Dendritic cell treated with granulocyte-macrophage colony-stimulating factor and Interleukin-4, amounts not matched to agents 40 ng/mL and 50 ng/mL, for 4 days (primary cell): Measurements from ENCODE around the gene REC8.
"Not testable (repeated sequence)": the region's sequence is repeated elsewhere in the genome, so short reads cannot be mapped to it uniquely, and the experiment has no call there.

ENCODE experiments used
- H3K27ac Mint-ChIP-seq: one replicate; pipeline ENCODE4 v1.8.0; 2022; ENCODE audit warnings: mild to moderate bottlenecking, mixed read lengths
- H3K27me3 Mint-ChIP-seq: one replicate; pipeline ENCODE4 v1.8.0; 2022; ENCODE audit warnings: mild to moderate bottlenecking, mixed read lengths
- H3K36me3 Mint-ChIP-seq: one replicate; pipeline ENCODE4 v1.8.0; 2022; ENCODE audit warnings: low read depth, mixed read lengths
- H3K4me1 Mint-ChIP-seq: one replicate; pipeline ENCODE4 v1.8.0; 2022; ENCODE audit warnings: low read depth, mixed read lengths
- H3K4me3 Mint-ChIP-seq: one replicate; pipeline ENCODE4 v1.8.0; 2022; ENCODE audit warnings: mild to moderate bottlenecking, moderate library complexity, mixed read lengths
- H3K9me3 Mint-ChIP-seq: one replicate; pipeline ENCODE4 v1.8.0; 2022; ENCODE audit warnings: mixed read lengths
- intact Hi-C: fragments of 100-400 bp; cut with micrococcal nuclease; formaldehyde crosslinking; loops from one replicate; pipeline ENCODE4 v1.15.0; 2022

REC8 gene

GRCh38 chr14:24189460-24189859, 17.6 kb downstream of the REC8 start:
- Mint-ChIP-seq H3K27me3 (no peaks in the 10 kb centered on the region), H3K4me3 (no peak overlapping the region), H3K36me3 (peaks cover 68% of the 10 kb centered on the region), H3K4me1 (peaks cover 54% of the 10 kb centered on the region), H3K9me3 (no peaks in the 10 kb centered on the region), H3K27ac (peak overlapping the region; percentile 81)
- intact Hi-C loops: loop anchor here (2.0 kb wide), 1 partner anchor 43 kb away; the partner anchor contains the start of genes PSME2 and RNF31

DNA sequence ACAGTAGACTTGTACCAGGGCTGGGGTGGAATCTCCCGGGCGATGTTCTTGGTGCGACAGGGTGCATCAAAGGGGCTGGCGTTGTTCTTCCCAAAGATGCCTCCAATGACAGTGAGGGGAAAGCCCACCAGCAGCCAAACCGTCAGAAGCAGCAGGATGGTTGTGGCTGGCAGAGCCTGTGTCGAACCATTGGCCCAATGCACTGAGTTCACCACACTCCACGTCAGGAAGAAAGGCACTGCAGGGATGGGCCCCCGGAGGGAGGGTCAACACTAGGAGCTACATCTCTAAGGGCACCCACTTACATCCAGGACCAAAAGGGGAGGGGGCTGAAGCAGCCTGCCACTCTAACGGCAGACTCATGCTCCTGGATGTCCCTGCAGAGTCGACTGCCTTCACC, 18.5 kb downstream of the REC8 start:
- no peak overlapping the region for H3K4me3 Mint-ChIP-seq
- H3K9me3 Mint-ChIP-seq: no peaks in the 10 kb centered on the region
- peaks cover 62% of the 10 kb centered on the region for H3K4me1 Mint-ChIP-seq
- intact Hi-C loops: no loop called here
- peaks cover 66% of the 10 kb centered on the region for H3K36me3 Mint-ChIP-seq
- no peak overlapping the region for H3K27ac Mint-ChIP-seq
- H3K27me3 Mint-ChIP-seq: no peaks in the 10 kb centered on the region

GRCh38 chr14:24192933-24193332, 21.1 kb downstream of the REC8 start:
- Mint-ChIP-seq H3K9me3 (no peaks in the 10 kb centered on the region), H3K36me3 (peaks cover 66% of the 10 kb centered on the region), H3K27me3 (no peaks in the 10 kb centered on the region), H3K4me1 (peaks cover 66% of the 10 kb centered on the region), H3K27ac (no peak overlapping the region), H3K4me3 (no peak overlapping the region)
- intact Hi-C loops: no loop called here

DNA sequence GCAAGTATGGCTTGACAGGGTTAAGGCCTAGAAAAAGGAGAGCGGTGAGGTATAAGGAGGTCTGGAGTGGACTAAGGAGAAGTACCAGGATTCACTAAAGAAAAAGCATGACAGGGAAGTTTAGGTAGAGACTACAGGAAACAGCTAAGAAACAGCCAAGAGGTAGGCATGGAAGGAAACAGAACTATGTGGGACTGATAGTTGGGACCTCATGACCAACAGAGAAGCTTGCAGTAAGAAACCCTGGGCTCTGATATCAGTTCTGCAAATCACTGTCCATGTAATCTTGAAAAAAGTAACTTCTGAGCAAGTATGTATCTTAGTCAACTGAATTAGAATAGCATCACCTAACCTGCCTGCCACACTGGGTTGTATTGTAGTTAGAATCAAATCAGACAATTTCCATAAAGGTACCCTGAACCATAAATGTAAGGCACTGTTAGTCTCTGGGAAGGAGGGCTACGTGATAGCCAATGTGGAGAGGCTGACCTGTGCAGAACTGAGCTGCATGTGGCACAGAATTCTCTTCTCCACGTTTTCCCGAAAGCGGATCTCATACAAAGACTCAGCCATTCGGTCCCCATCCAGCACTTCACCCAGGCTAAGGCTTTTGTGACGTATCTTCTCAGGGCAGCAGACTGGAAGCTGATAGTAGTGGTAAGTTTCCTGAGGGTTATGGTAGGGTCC, 22.4 kb downstream of the REC8 start:
- Mint-ChIP-seq H3K4me3 (peak overlapping the region; percentile 94), H3K27ac (peak overlapping the region; percentile 94), H3K36me3 (peaks cover 76% of the 10 kb centered on the region), H3K4me1 (peaks cover 66% of the 10 kb centered on the region), H3K9me3 (peaks cover 5% of the 10 kb centered on the region), H3K27me3 (no peaks in the 10 kb centered on the region)
- intact Hi-C loops: no loop called here

- Mint-ChIP-seq H3K4me1 (peaks cover 68% of the 10 kb centered on the region), H3K27me3 (no peaks in the 10 kb centered on the region), H3K36me3 (peaks cover 78% of the 10 kb centered on the region), H3K4me3 (peak overlapping the region; percentile 94), H3K27ac (peak overlapping the region; percentile 94), H3K9me3 (peaks cover 10% of the 10 kb centered on the region)
- intact Hi-C loops: loop anchor here (1.0 to 5.0 kb wide), 2 partner anchors 18 to 33 kb away; partner anchors contain the start of genes CHMP4A and IRF9
Measured at GRCh38 chr14:24194873-24195185, 22.9 kb downstream of the REC8 start.

- intact Hi-C loops: loop anchor here (1.0 to 5.0 kb wide), 2 partner anchors 18 to 33 kb away; partner anchors contain the start of genes CHMP4A and IRF9
- H3K9me3 Mint-ChIP-seq: peaks cover 10% of the 10 kb centered on the region
- peaks cover 78% of the 10 kb centered on the region for H3K36me3 Mint-ChIP-seq
- H3K4me3 Mint-ChIP-seq: peak within 1 kb of the TSS; percentile 94
- no peaks in the 10 kb centered on the region for H3K27me3 Mint-ChIP-seq
- H3K27ac Mint-ChIP-seq: peak within 1 kb of the TSS; percentile 94
- H3K4me1 Mint-ChIP-seq: peaks cover 64% of the 10 kb centered on the region
Measured at GRCh38 chr14:24195186-24196070, 23.5 kb downstream of the REC8 start, which contains the start of gene TM9SF1. Gene TM9SF1 (minus strand): TSS chr14:24195441. CDS start chr14:24195019, 422 bp downstream.

DNA sequence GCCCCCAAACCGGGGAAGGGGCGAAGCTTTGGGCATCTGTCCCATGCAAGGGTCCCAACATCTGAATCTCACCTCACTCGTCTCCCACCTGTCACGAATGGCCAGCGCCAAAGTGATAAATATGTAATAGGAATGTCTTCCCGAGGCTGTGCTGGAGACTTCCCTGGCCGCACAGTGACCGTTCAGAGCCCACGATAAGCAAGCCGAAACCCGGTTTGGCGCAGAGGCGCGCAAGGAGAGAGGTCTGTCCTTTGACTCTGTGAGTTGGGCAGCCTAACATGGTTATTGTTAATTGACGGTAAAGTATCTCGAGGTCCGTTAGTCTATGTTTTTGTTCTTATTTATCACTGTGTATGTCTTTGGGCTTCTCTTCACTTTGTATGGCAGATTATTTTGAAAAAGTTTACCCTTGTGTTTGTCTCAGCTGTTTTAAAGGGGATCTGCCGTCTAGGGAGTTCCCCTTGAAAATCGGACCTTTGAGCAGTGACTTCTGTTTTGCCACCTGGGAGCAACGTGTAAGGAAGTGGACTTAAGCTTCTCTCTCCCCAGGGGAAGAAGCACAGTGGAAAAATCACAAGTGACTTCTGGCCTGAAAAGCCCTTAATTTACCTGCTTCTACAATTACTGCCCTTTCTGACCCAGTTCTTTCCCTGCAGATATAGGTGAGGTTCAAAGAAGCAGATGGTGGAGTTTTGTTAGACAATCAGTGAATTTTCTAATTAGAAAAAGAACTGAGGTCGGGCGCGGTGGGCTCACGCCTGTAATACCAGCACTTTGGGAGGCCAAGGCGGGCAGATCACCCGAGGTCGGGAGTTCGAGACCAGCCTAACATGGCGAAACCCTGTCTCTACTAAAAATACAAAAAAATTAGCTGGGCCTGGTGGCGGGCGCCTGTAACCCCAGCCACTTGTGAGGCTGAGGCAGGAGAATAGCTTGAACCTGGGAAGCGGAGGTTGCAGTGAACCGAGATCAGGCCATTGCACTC, 24.5 kb downstream of the REC8 start:
- intact Hi-C loops: loop anchor here (5.0 kb wide), 1 partner anchor 34 kb away; the partner anchor contains the start of gene IRF9
- Mint-ChIP-seq H3K36me3 (peaks cover 77% of the 10 kb centered on the region), H3K27me3 (no peaks in the 10 kb centered on the region), H3K4me1 (peaks cover 64% of the 10 kb centered on the region), H3K27ac (peak overlapping the region; percentile 94), H3K9me3 (peaks cover 13% of the 10 kb centered on the region), H3K4me3 (peak overlapping the region; percentile 94)

DNA sequence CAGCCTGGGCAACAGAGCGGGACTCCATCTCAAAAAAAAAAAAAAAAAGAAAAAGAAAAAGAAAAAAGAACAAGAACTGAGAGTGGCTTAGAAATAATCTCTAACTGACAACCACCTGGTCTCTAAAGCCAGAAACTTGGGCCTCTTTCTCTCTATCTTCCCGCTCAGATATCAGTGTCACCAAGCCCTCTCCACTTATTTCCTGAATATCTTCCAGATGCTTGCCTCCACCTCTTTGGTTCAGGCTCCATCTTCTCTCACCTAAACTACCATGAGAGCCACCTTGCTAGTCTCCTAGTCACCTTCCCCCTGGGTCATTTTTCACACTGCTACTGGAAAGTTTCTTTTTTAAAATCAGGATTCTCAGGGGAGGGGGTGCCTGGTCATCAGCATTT, 25.2 kb downstream of the REC8 start:
- Mint-ChIP-seq H3K9me3 (peaks cover 20% of the 10 kb centered on the region), H3K36me3 (peaks cover 77% of the 10 kb centered on the region), H3K4me3 (peak overlapping the region; percentile 94), H3K27me3 (no peaks in the 10 kb centered on the region), H3K4me1 (peaks cover 57% of the 10 kb centered on the region), H3K27ac (peak overlapping the region; percentile 94)
- intact Hi-C loops: loop anchor here (5.0 kb wide), 1 partner anchor 35 kb away; the partner anchor contains the start of gene IRF9

DNA sequence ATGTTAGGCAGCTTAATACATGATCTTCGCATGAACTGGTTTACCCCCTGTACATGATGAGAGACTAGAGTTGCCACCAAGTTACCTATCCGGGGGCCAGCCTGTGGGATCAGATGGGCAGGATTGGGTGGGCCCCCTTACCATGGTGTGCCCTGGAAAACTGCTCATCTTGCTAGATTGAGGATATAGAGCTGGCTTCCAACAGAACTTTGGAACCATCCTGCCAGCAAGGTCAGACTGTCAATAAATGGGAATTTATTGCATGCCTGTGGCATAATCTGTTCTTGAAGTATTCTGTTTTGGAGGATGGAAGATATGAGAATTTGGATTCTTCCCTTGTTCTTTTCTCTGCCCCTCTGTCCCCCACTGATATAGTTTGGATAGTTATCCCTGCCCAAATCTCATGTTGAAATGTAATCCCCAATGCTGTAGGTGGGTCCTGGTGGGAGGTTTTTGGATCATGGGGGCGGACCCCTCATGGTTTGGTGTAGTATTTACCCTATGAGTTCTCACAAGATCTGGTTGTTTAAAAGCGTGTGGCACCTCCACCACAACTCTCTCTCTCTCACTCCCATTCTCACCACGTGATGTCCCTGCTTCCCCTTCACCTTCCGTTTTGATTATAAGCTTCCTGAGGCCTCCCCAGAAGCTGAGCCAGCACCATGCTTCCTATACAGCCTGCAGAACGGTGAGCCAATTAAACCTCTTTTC, 27.1 kb downstream of the REC8 start:
- Mint-ChIP-seq H3K4me3 (no peak overlapping the region), H3K4me1 (peaks cover 45% of the 10 kb centered on the region), H3K27ac (peak overlapping the region; percentile 50), H3K36me3 (peaks cover 84% of the 10 kb centered on the region), H3K9me3 (peaks cover 32% of the 10 kb centered on the region), H3K27me3 (no peaks in the 10 kb centered on the region)
- intact Hi-C loops: loop anchor here (5.0 kb wide), 1 partner anchor 37 kb away; the partner anchor contains the start of gene IRF9

DNA sequence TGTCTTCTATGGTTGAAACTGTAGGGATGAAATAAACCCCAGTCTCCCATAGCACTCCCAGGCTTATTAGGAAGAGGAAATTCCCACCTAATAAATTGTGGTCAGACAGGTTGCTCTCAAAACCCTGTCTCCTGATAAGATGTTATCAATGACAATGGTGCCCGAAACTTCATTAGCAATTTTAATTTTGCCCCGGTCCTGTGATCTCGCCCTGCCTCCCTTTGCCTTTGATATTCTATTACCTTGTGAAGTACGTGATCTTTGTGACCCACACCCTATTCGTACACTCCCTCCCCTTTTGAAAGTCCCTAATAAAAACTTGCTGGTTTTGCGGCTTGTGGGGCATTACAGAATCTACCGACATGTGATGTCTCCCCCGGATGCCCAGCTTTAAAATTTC, 30.7 kb downstream of the REC8 start:
- Mint-ChIP-seq H3K36me3 (peaks cover 96% of the 10 kb centered on the region), H3K4me1 (peaks cover 28% of the 10 kb centered on the region), H3K9me3 (peaks cover 32% of the 10 kb centered on the region)
- H3K27ac Mint-ChIP-seq, intact Hi-C loops, H3K27me3 Mint-ChIP-seq, H3K4me3 Mint-ChIP-seq: not testable (repeated sequence)

DNA sequence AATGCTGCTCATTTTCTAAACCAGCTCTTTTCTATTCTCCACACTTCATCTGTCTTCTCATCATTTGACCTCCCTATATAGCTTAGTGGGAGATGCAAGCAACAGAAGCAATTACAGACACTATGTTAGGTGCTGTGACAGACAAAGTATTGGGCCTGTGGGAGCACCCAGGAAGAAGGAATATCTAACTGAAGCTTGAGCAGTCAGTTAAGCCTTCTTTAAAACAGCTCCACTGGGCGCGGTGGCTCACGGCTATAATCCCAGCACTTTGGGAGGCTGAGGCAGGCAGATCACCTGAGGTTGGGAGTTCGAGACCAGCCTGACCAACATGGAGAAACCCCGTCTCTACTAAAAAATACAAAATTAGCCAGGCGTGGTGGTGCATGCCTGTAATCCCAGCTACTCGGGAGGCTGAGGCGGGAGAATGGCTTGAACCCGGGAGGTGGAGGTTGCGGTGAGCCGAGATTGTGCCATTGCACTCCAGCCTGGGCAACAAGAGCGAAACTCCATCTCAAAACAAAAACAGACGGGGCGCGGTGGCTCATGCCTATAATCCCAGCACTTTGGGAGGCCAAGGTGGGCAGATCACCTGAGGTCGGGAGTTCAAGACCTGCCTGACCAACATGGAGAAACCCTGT, 31.5 kb downstream of the REC8 start:
- H3K36me3 Mint-ChIP-seq: peaks cover 98% of the 10 kb centered on the region
- intact Hi-C loops, H3K4me3 Mint-ChIP-seq, H3K27me3 Mint-ChIP-seq, H3K27ac Mint-ChIP-seq: not testable (repeated sequence)
- peaks cover 32% of the 10 kb centered on the region for H3K9me3 Mint-ChIP-seq
- H3K4me1 Mint-ChIP-seq: peaks cover 32% of the 10 kb centered on the region
